HuH-7.5 (cell line): Measurements from ENCODE around the gene MEF2C.

Experiments
- DNase-seq: peaks from one replicate; pipeline ENCODE4 v3.0.0; 2011; ENCODE audit warnings: low spot score

Gene MEF2C

GRCh38 chr5:88715503-88715902 is 167.5 kb downstream of the MEF2C start:
- DNase-seq: no peak

GRCh38 chr5:88713818-88714217 is 169.2 kb downstream of the MEF2C start:
- no peak for DNase-seq

GRCh38 chr5:88708682-88709398 is 174.1 kb downstream of the MEF2C start:
- no peak for DNase-seq

- DNase-seq: no peak
Observed at GRCh38 chr5:88708021-88708420, 175.0 kb downstream of the MEF2C start.

- no peak for DNase-seq
Observed at GRCh38 chr5:88707216-88707965, 175.6 kb downstream of the MEF2C start.

GRCh38 chr5:88702332-88702731 is 180.7 kb downstream of the MEF2C start:
- no peak for DNase-seq

GRCh38 chr5:88700121-88700520 is 182.9 kb downstream of the MEF2C start:
- no peak for DNase-seq

GRCh38 chr5:88698290-88698689 is 184.7 kb downstream of the MEF2C start:
- DNase-seq: no peak

GRCh38 chr5:88696466-88696865 is 186.5 kb downstream of the MEF2C start:
- DNase-seq: no peak

- DNase-seq: no peak
Observed at GRCh38 chr5:88695931-88696330, 187.1 kb downstream of the MEF2C start.

GRCh38 chr5:88695232-88695631 is 187.8 kb downstream of the MEF2C start:
- DNase-seq: no peak

- DNase-seq: no peak
Observed at GRCh38 chr5:88694023-88694679, 188.8 kb downstream of the MEF2C start.

GRCh38 chr5:88693071-88693932 is 189.7 kb downstream of the MEF2C start:
- DNase-seq: no peak

GRCh38 chr5:88691945-88692868 is 190.8 kb downstream of the MEF2C start:
- DNase-seq: no peak

- DNase-seq: no peak
Observed at GRCh38 chr5:88691230-88691582, 191.8 kb downstream of the MEF2C start.

GRCh38 chr5:88690409-88691229 is 192.4 kb downstream of the MEF2C start:
- peak; percentile 44 for DNase-seq

- no peak for DNase-seq
Observed at GRCh38 chr5:88689668-88690408, 193.1 kb downstream of the MEF2C start.

- DNase-seq: no peak
Observed at GRCh38 chr5:88688984-88689667, 193.9 kb downstream of the MEF2C start.
